Adrenal gland (tissue), 12 donors: Measurements from ENCODE around the gene COL9A2. TPM values are rescaled to one million over a fixed set of nuclear protein-coding genes. Genes with fewer than 3 reads are reported as not detected.

Experiments used
- DNase-seq, 7 donors: peaks; one replicate each; pipeline ENCODE4 v3.0.0-alpha.2; 2019 to 2020
- H3K27ac ChIP-seq, 5 donors: fragments of 200-600 bp; sonication (generic) in 4 of 5; 1 replicate in 3 of 5; 2 replicates in 2 of 5; pipeline versions ENCODE4 v1.5.1 to v1.8.0; 2016 to 2020; ENCODE audit warnings: mild to moderate bottlenecking in 1 of 5
- H3K27me3 ChIP-seq: fragments of 200-600 bp; 2 replicates; pipeline ENCODE4 v1.8.0; 2021
- H3K36me3 ChIP-seq, 2 donors: fragments of 200-600 bp; replicated peaks in 1 of 2; 1 replicate in 1 of 2; 2 replicates in 1 of 2; pipeline versions ENCODE4 v1.5.1 to v1.8.0; 2018 to 2022
- H3K4me1 ChIP-seq, 2 donors: fragments of 200-600 bp; replicated peaks in 1 of 2; 1 replicate in 1 of 2; 2 replicates in 1 of 2; pipeline versions ENCODE4 v1.5.1 to v1.8.0; 2018 to 2021
- H3K4me3 ChIP-seq, 4 donors: fragments of 200-600 bp; sonication (generic) in 3 of 4; one replicate each; pipeline ENCODE4 v1.5.1; 2016 to 2018
- H3K9me3 ChIP-seq, 3 donors: fragments of 200-600 bp; sonication (generic) in 1 of 3; replicated peaks in 1 of 3; 1 replicate in 2 of 3; 2 replicates in 1 of 3; pipeline versions ENCODE4 v1.5.1 to v1.8.0; 2016 to 2021
- CTCF ChIP-seq, 6 experiments: fragments of 450-650 bp in 4 of 6; fragments of 200-600 bp in 2 of 6; sonication (generic) in 1 of 6; IDR thresholded peaks; 1 replicate in 5 of 6; 2 replicates in 1 of 6; pipeline versions ENCODE4 v1.5.1 to v1.8.0; 2016 to 2021; ENCODE audit warnings: antibody characterized with exemption in 6 of 6, mild to moderate bottlenecking in 2 of 6, moderate library complexity in 1 of 6
- POLR2A ChIP-seq, 2 donors: fragments of 450-650 bp; IDR thresholded peaks; one replicate each; pipeline ENCODE4 v1.6.1; 2017; ENCODE audit warnings: antibody characterized with exemption in 2 of 2, mild to moderate bottlenecking in 2 of 2, moderate library complexity in 1 of 2
- WGBS, 4 donors: extraction: QIAGEN DNeasy Blood & Tissue Kit in 2 of 4; methylation state at CpG; one replicate each; pipeline versions ENCODE4 v1.1.5 to v1.1.7; 2013 to 2017; 5-methylcytosine and 5-hydroxymethylcytosine counted together
- intact Hi-C, 2 donors: fragments of 100-400 bp; cut with DNase I; formaldehyde crosslinking; loops; one replicate each; pipeline versions ENCODE4 v1.14.1 to v1.15.0; 2022 to 2023
- polyA plus RNA-seq, 3 donors: library from polyadenylated mRNA; stranded (reverse); fragments of 200-250 nt in 2 of 3; fragments of 350-450 nt in 1 of 3; fragmentation: Illumina TruSeq in 1 of 3; extraction: RNeasy Lipid Tissue Mini Kit (QIAGEN cat#74804) in 1 of 3; gene quantifications; one replicate each; pipeline ENCODE4 v1.2.3, GENCODE V29; 2013 to 2014
- total RNA-seq, 9 donors: library from RNA; depleted of rRNA in 4 of 9; stranded (reverse); fragments of >200 nt in 4 of 9; fragments of 120-200 nt in 1 of 9; fragmentation: NEBNext Ultra II Directional in 1 of 9; extraction: Animal tissue kit (Norgen Biotek cat#: 25700) in 1 of 9; gene quantifications; one replicate each; pipeline versions ENCODE4 v1.1.0 to v1.2.4, GENCODE V29; 2013 to 2023
- donor health status: healthy with polysubstance abuse.
- donor health status: Bipolar disorder and iron deficiency.
- donor health status: DM: yes; HTN: yes; CAD: no.
- donor health status: DM: no; HTN: no; CAD: no.
- donor health status: DM: no; HTN: no; CAD: no.
- donor health status: DM: yes; HTN: yes; CAD: no.

COL9A2 gene
- total and polyA plus RNA-seq, 12 donors: 0.35 to 40.3 (median 5.8) TPM

DNA sequence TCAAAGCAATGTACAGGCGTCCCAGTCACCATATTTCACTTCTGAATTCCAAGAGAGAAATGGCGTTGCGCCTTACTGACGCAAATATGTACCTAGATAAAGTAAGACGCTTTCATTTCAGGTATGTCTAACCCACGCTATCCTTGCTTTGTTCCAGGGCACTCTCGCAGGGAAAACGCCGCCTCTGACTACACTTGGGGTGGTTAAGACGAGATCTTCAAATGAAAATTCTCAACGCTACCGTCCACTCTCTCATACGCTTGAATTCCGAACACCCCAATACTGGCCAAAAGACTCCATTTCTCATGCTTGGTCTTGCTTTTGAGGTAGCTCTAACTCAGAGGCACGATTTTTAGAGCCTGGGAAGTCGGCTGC lies 59.8 kb downstream of the COL9A2 start:
- Histone ChIP-seq H3K36me3 (peaks cover 0 to 24% of the 10 kb centered on the region in 2 donors), H3K4me3 (peak overlapping the region; percentile 44 to 83 (median 78)), H3K27ac (peak overlapping the region; percentile 83 to 96 (median 88)), H3K9me3 (no peaks in the 10 kb centered on the region), H3K27me3 (no peaks in the 10 kb centered on the region), H3K4me1 (peaks cover 17 to 43% of the 10 kb centered on the region in 2 donors)
- 0 to 2% (median 1%) methylated on average over 13 to 16 of the region's 16 CpGs for WGBS, 4 donors
- TF ChIP-seq CTCF (IDR thresholded peaks at IDR 0.05): no peak
- no peak for TF ChIP-seq POLR2A (IDR thresholded peaks at IDR 0.05)
- intact Hi-C loops: loop anchor here in 1 of 2 donors (10.0 kb wide), 1 partner anchor 92 kb away; the partner anchor contains the start of gene RLF
- DNase-seq: peak in 2 of 7 donors; percentile 30 to 58

DNA sequence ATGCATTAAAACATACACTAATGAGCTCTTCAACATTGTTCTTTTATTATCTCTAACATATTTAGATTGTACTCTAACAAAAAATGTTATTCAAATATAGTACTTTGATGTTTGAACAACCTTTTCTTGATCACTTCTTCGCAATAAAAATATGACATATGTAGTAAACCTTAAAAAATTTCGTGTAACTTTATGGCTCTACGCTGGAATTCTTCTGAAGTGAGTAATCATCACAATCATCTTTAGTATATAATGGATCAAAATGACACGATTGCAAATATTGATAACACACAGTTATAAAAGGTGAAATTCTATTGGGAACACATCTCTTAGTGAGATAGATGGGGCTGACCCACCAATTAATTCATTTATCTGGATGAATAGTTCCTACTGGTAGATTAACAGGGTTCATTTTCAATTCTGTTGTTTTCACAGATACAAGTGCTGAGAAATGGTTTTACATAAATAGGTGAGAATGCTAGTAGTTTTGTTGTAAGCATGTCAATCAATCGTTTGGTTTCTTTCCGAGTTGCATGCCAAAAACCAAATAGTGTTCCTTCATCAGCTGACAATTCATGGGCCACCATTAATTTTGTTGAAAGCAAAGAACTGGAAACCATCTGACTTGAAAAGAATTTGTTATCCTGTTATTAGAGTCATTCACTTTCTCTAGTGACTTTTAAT lies 60.5 kb downstream of the COL9A2 start:
- no peaks in the 10 kb centered on the region for H3K9me3 ChIP-seq
- H3K36me3 ChIP-seq: peaks cover 0 to 16% of the 10 kb centered on the region in 2 donors
- peaks cover 17 to 36% of the 10 kb centered on the region in 2 donors for H3K4me1 ChIP-seq
- H3K27ac ChIP-seq: peak overlapping the region in 1 of 5 donors; percentile 87
- H3K4me3 ChIP-seq: peak overlapping the region in 1 of 4 donors; percentile 82
- no peak for DNase-seq
- TF ChIP-seq POLR2A (IDR thresholded peaks at IDR 0.05): no peak
- TF ChIP-seq CTCF (IDR thresholded peaks at IDR 0.05): no peak
- intact Hi-C loops: loop anchor here in 1 of 2 donors (10.0 kb wide), 1 partner anchor 92 kb away; the partner anchor contains the start of gene RLF
- no peaks in the 10 kb centered on the region for H3K27me3 ChIP-seq
- WGBS, 4 donors: 65 to 73% (median 70%) methylated on average over 6 of the region's 6 CpGs

DNA sequence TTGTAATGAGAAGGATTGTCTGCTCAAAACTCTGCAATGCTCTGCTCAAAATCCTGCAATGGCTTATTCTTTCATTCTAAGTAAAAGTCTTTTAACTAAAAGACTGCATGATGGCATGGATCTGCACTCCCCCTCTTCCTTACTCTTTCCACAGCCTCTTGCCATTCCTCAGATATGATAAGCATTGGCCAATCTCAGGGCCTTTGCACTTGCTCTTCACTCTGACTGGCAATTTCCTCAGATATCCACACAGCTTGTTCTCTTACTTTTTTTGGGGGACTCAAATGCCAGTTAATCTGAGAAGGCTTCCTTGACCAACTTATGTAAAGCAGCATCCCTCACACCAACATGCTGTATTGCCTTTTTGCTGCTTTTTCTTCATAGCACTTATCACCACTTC lies 61.9 kb downstream of the COL9A2 start:
- intact Hi-C loops: loop anchor here in 1 of 2 donors (10.0 kb wide), 1 partner anchor 90 kb away; the partner anchor contains the start of gene RLF
- H3K9me3 ChIP-seq: no peaks in the 10 kb centered on the region

DNA sequence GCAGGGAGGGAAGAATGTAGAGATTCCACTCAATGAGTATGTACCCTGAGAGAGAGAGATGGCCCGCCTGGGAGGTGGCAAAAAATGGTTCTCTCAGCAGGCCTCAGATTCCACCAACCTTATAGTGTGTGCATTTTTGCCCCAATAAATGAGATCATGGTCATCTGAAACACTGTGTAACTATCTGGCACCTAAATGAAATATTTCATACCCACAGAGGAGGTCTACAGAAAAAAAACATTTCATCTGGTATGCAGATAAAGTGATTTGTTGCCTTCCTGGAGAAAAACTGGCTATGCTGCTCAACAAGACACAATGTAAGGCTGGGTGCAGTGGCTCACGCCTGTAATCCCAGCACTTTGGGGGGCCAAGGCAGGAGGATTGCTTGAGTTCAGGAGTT lies 64.5 kb downstream of the COL9A2 start:
- H3K9me3 ChIP-seq: no peaks in the 10 kb centered on the region
- DNase-seq: no peak
- WGBS, 4 donors: 75 to 96% (median 84%) methylated on average over 2 of the region's 2 CpGs
- H3K4me1 ChIP-seq: peaks cover 11 to 13% of the 10 kb centered on the region in 2 donors
- intact Hi-C loops: loop anchor here in 1 of 2 donors (10.0 kb wide), 1 partner anchor 88 kb away; the partner anchor contains the start of gene RLF
- H3K4me3 ChIP-seq: no peak overlapping the region
- TF ChIP-seq POLR2A (IDR thresholded peaks at IDR 0.05) (no peak), CTCF (IDR thresholded peaks at IDR 0.05) (no peak)
- no peaks in the 10 kb centered on the region for H3K27me3 ChIP-seq
- no peaks in the 10 kb centered on the region for H3K36me3 ChIP-seq
- no peak overlapping the region for H3K27ac ChIP-seq

More for the DNA sequence above, 61.9 kb downstream of the COL9A2 start:
- TF ChIP-seq CTCF (IDR thresholded peaks at IDR 0.05): no peak
- no peak for TF ChIP-seq POLR2A (IDR thresholded peaks at IDR 0.05)
- Histone ChIP-seq H3K4me3 (no peak overlapping the region), H3K4me1 (peaks cover 17 to 29% of the 10 kb centered on the region in 2 donors), H3K27me3 (no peaks in the 10 kb centered on the region), H3K36me3 (peaks cover 0 to 3% of the 10 kb centered on the region in 2 donors), H3K27ac (no peak overlapping the region)
- no peak for DNase-seq
